ENCODE measurements around the gene ZAP70.

DNA sequence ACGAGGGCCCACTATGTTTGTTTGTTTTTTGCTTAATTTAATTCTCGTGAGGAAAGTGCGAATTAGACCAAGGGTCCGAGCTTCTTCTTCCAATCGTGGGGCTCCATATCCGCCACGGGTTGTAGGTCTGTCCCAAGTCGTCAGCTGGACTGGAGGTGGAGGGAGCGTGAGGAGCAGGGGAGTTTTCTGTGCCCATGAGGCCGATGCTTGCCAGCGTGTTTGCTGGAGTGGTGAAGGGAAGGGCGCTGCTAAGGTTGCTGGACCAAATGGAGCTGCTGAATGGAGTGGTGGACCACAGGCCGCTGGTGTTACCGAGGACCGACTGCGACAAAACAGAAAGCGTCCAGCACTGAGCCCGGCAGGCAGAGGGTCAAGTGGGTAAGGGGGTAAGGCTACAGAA is 43.7 kb downstream of the ZAP70 start:
- TF ChIP-seq, protein P1, sequence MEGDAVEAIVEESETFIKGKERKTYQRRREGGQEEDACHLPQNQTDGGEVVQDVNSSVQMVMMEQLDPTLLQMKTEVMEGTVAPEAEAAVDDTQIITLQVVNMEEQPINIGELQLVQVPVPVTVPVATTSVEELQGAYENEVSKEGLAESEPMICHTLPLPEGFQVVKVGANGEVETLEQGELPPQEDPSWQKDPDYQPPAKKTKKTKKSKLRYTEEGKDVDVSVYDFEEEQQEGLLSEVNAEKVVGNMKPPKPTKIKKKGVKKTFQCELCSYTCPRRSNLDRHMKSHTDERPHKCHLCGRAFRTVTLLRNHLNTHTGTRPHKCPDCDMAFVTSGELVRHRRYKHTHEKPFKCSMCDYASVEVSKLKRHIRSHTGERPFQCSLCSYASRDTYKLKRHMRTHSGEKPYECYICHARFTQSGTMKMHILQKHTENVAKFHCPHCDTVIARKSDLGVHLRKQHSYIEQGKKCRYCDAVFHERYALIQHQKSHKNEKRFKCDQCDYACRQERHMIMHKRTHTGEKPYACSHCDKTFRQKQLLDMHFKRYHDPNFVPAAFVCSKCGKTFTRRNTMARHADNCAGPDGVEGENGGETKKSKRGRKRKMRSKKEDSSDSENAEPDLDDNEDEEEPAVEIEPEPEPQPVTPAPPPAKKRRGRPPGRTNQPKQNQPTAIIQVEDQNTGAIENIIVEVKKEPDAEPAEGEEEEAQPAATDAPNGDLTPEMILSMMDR (IDR thresholded peaks at IDR 0.05; ENCODE audit: extremely low read depth in 1 of 2, insufficient read depth in 1 of 2, low read depth in 1 of 2, low read length in 2 of 2): no peak
- TF ChIP-seq JUN (IDR thresholded peaks at IDR 0.05; ENCODE audit: borderline replicate concordance, insufficient read depth, insufficient read length, low read depth) (no peak), GATA2 (IDR thresholded peaks at IDR 0.05; ENCODE audit: insufficient read depth, insufficient read length, low read depth, low read length) (no peak), POLR2A (IDR thresholded peaks at IDR 0.05; ENCODE audit: low read depth, low read length) (no peak)
